AG04449 (cell line): Measurements from ENCODE around the gene COG5.

ENCODE experiments used
- CTCF ChIA-PET: fragments of 350-600 bp; formaldehyde crosslinking; extraction: SDS; loops from one replicate; lab custom pipeline; 2021; ENCODE audit warnings: antibody characterized with exemption; lab: Yijun Ruan, JAX
- POLR2A ChIA-PET: fragments of 400-600, 350-600 bp; formaldehyde crosslinking; extraction: SDS; loops from one replicate; lab custom pipeline; 2020; ENCODE audit warnings: antibody characterized with exemption, inconsistent platforms; lab: Yijun Ruan, JAX
- DNase-seq: peaks from one replicate; pipeline ENCODE4 v3.0.0-alpha.2; 2010; ENCODE audit warnings: low read depth, low spot score
- H3K4me3 ChIP-seq: 2 replicates; pipeline ENCODE4 v1.5.1; 2011; ENCODE audit warnings: low read depth, mild to moderate bottlenecking, control low read depth, low read length
- CTCF ChIP-seq: IDR thresholded peaks from one replicate; pipeline ENCODE4 v1.5.1; 2011; ENCODE audit warnings: mild to moderate bottlenecking, moderate library complexity, low read length, control low read depth, inconsistent platforms; ENCODE audit not compliant: insufficient read depth; ENCODE audit errors: missing control alignments

The COG5 gene

GRCh38 chr7:107439025-107439424 lies 124.7 kb downstream of the COG5 start:
- no peak for TF ChIP-seq CTCF
- POLR2A ChIA-PET, result no interaction called here
- CTCF ChIA-PET, result no interaction called here
- DNase-seq, result no peak
- H3K4me3 ChIP-seq, result no peak overlapping the region

- CTCF ChIA-PET, result no interaction called here
- no peak overlapping the region for H3K4me3 ChIP-seq
- POLR2A ChIA-PET, result no interaction called here
- TF ChIP-seq CTCF, result no peak
- no peak for DNase-seq
Observed at GRCh38 chr7:107435749-107436148, 128.0 kb downstream of the COG5 start.

- DNase-seq, result no peak
- ChIA-PET CTCF (no interaction called here), POLR2A (no interaction called here)
- no peak overlapping the region for H3K4me3 ChIP-seq
- TF ChIP-seq CTCF, result no peak
Observed at GRCh38 chr7:107432261-107432660, 131.5 kb downstream of the COG5 start.

- no peak for TF ChIP-seq CTCF
- CTCF ChIA-PET, result interaction anchor here (0.9 kb wide), 1 partner anchor 282 kb away, joined by 3 read pairs; no protein-coding TSS in a partner anchor
- POLR2A ChIA-PET, result no interaction called here
- DNase-seq, result no peak
- H3K4me3 ChIP-seq, result no peak overlapping the region
Observed at GRCh38 chr7:107430057-107430456, 133.7 kb downstream of the COG5 start.

- POLR2A ChIA-PET, result no interaction called here
- DNase-seq, result no peak
- no peak for TF ChIP-seq CTCF
- CTCF ChIA-PET, result no interaction called here
- H3K4me3 ChIP-seq, result no peak overlapping the region
Observed at GRCh38 chr7:107428642-107429041, 135.1 kb downstream of the COG5 start.

- ChIA-PET CTCF (no interaction called here), POLR2A (no interaction called here)
- TF ChIP-seq CTCF, result no peak
- DNase-seq, result no peak
- no peak overlapping the region for H3K4me3 ChIP-seq
Observed at GRCh38 chr7:107427462-107427861, 136.3 kb downstream of the COG5 start.

- no peak for TF ChIP-seq CTCF
- ChIA-PET POLR2A (no interaction called here), CTCF (no interaction called here)
- DNase-seq, result no peak
- H3K4me3 ChIP-seq, result no peak overlapping the region
Observed at GRCh38 chr7:107414198-107414597, 149.5 kb downstream of the COG5 start.
